DND-41 (cell line): Measurements from ENCODE around the gene PIK3CB.

Source experiments
- EZH2 ChIP-seq: IDR thresholded peaks from 3 replicates; pipeline ENCODE4 v1.6.1; 2012; ENCODE audit warnings: borderline replicate concordance, low read depth, mild to moderate bottlenecking, moderate library complexity, low read length, inconsistent platforms; ENCODE audit not compliant: severe bottlenecking
- TF ChIP-seq, protein P1 (sequence below): IDR thresholded peaks from 2 replicates; pipeline ENCODE4 v1.5.1; 2012; ENCODE audit warnings: borderline replicate concordance, low read length, moderate library complexity, mild to moderate bottlenecking; ENCODE audit not compliant: poor library complexity, severe bottlenecking; ENCODE audit errors: extremely low read depth

DNA sequence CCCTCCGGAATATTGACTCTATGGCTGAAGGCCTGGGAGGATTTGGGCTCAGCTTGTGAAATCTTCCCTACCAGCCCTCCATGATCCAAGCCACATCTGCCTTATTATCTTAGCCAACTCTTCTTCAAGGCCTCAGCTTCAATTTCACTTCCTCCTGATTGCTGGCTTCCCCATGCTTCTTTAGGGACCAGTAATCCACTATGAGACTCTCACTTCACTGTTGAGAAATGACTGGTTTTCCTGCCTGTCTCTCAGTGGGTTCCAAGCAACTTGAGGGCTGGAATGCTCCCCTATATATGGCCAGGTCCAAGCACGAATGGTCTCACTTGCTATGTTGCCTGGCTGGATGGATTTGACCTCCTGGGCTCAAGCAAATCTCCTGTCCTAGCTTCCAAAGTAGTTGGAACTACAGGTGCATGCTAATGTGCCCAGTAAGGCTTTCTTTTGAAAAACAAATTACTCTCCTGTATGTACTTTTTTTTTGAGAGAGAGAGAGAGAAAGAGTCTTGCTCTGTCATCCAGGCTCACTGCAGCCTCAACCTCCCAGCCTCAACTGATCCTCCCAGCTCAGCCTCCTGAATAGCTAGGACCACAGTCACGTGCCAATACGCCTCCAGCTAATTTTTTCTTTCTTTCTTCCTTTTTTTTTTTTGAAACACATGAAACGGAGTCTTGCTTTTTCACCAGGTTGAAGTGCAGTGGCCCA lies 7.9 kb upstream of the PIK3CB start:
- TF ChIP-seq, protein P1, sequence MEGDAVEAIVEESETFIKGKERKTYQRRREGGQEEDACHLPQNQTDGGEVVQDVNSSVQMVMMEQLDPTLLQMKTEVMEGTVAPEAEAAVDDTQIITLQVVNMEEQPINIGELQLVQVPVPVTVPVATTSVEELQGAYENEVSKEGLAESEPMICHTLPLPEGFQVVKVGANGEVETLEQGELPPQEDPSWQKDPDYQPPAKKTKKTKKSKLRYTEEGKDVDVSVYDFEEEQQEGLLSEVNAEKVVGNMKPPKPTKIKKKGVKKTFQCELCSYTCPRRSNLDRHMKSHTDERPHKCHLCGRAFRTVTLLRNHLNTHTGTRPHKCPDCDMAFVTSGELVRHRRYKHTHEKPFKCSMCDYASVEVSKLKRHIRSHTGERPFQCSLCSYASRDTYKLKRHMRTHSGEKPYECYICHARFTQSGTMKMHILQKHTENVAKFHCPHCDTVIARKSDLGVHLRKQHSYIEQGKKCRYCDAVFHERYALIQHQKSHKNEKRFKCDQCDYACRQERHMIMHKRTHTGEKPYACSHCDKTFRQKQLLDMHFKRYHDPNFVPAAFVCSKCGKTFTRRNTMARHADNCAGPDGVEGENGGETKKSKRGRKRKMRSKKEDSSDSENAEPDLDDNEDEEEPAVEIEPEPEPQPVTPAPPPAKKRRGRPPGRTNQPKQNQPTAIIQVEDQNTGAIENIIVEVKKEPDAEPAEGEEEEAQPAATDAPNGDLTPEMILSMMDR, result no peak
- no peak for TF ChIP-seq EZH2
